SK-N-SH treated with all-trans-retinoic acid at 6 μM for 48 hours (cell line): Measurements from ENCODE around the gene SMOC2.
"Not testable (repeated sequence)": the region's sequence is repeated elsewhere in the genome, so short reads cannot be mapped to it uniquely, and the experiment has no call there.

ENCODE experiments used
- ATAC-seq: fragments of 200-7000 bp; cut with Tn5 transposase; 3 replicates; pipeline ENCODE4 v1.9.1; 2020; ENCODE audit warnings: mild to moderate bottlenecking, moderate library complexity
- ARNTL ChIP-seq: fragments of 450-650 bp; formaldehyde crosslinking; IDR thresholded peaks from 2 replicates; pipeline ENCODE4 v1.5.0; 2020; ENCODE audit warnings: low read depth, mild to moderate bottlenecking, moderate library complexity, borderline replicate concordance
- CSDC2 ChIP-seq: fragments of 250-450 bp; sonication (Bioruptor Pico); IDR thresholded peaks from 2 replicates; pipeline ENCODE4 v1.5.0; 2020; ENCODE audit warnings: mild to moderate bottlenecking, moderate library complexity
- CSRNP3 ChIP-seq: fragments of 250-450 bp; sonication (Bioruptor Pico); IDR thresholded peaks from 2 replicates; pipeline ENCODE4 v1.5.1; 2021; ENCODE audit warnings: mild to moderate bottlenecking, moderate library complexity
- ESRRG ChIP-seq: fragments of 250-450 bp; sonication (Bioruptor Pico); IDR thresholded peaks from 2 replicates; pipeline ENCODE4 v1.6.1; 2021; ENCODE audit warnings: mild to moderate bottlenecking
- GLIS3 ChIP-seq: fragments of 250-450 bp; sonication (Bioruptor Pico); IDR thresholded peaks from 2 replicates; pipeline ENCODE4 v1.5.0; 2020; ENCODE audit warnings: mild to moderate bottlenecking, moderate library complexity
- OSR1 ChIP-seq: fragments of 250-450 bp; sonication (Bioruptor Pico); IDR thresholded peaks from 2 replicates; pipeline ENCODE4 v1.8.0; 2022; ENCODE audit warnings: moderate library complexity, mild to moderate bottlenecking, inconsistent platforms
- POU6F1 ChIP-seq: fragments of 250-450 bp; sonication (Bioruptor Pico); IDR thresholded peaks from 2 replicates; pipeline ENCODE4 v1.8.0; 2021; ENCODE audit warnings: low read depth, mild to moderate bottlenecking, moderate library complexity, borderline replicate concordance
- PPARA ChIP-seq: fragments of 250-450 bp; sonication (Bioruptor Pico); IDR thresholded peaks from 2 replicates; pipeline ENCODE4 v1.5.0; 2020; ENCODE audit warnings: mild to moderate bottlenecking, borderline replicate concordance
- RARB ChIP-seq: fragments of 250-450 bp; sonication (Bioruptor Pico); IDR thresholded peaks from 2 replicates; pipeline ENCODE4 v1.8.0; 2021; ENCODE audit warnings: mild to moderate bottlenecking, moderate library complexity
- SNAI2 ChIP-seq: fragments of 250-450 bp; sonication (Bioruptor Pico); IDR thresholded peaks from 2 replicates; pipeline ENCODE4 v1.5.0; 2020; ENCODE audit warnings: mild to moderate bottlenecking, moderate library complexity
- ZC3H10 ChIP-seq: fragments of 250-450 bp; sonication (Bioruptor Pico); IDR thresholded peaks from 2 replicates; pipeline ENCODE4 v1.5.1; 2021; ENCODE audit warnings: mild to moderate bottlenecking, moderate library complexity
- ZFP3 ChIP-seq: fragments of 250-450 bp; sonication (Bioruptor Pico); IDR thresholded peaks from 2 replicates; pipeline ENCODE4 v1.5.0; 2020; ENCODE audit warnings: mild to moderate bottlenecking, moderate library complexity
- ZFP30 ChIP-seq: fragments of 450-650 bp; formaldehyde crosslinking; IDR thresholded peaks from 2 replicates; pipeline ENCODE4 v1.5.0; 2022; ENCODE audit warnings: mild to moderate bottlenecking, moderate library complexity
- ZNF565 ChIP-seq: fragments of 450-650 bp; formaldehyde crosslinking; conservative IDR thresholded peaks from 2 replicates; pipeline ENCODE4 v1.5.0; 2020; ENCODE audit warnings: low read depth, mild to moderate bottlenecking, moderate library complexity
- ZNF70 ChIP-seq: fragments of 450-650 bp; formaldehyde crosslinking; IDR thresholded peaks from 2 replicates; pipeline ENCODE4 v1.5.0; 2020; ENCODE audit warnings: mild to moderate bottlenecking, moderate library complexity
- ZNF8 ChIP-seq: fragments of 450-650 bp; formaldehyde crosslinking; IDR thresholded peaks from 2 replicates; pipeline ENCODE4 v1.5.0; 2020; ENCODE audit warnings: mild to moderate bottlenecking, moderate library complexity
- TF ChIP-seq, protein P1 (sequence below): fragments of 250-450 bp; sonication (Bioruptor Pico); IDR thresholded peaks from 2 replicates; pipeline ENCODE4 v1.8.0; 2020; ENCODE audit warnings: mild to moderate bottlenecking, moderate library complexity, borderline replicate concordance
- TF ChIP-seq, protein P2 (sequence below): fragments of 250-450 bp; sonication (Bioruptor Pico); IDR thresholded peaks from 2 replicates; pipeline ENCODE4 v1.5.1; 2020; ENCODE audit warnings: low read depth, mild to moderate bottlenecking, moderate library complexity

Gene SMOC2

DNA sequence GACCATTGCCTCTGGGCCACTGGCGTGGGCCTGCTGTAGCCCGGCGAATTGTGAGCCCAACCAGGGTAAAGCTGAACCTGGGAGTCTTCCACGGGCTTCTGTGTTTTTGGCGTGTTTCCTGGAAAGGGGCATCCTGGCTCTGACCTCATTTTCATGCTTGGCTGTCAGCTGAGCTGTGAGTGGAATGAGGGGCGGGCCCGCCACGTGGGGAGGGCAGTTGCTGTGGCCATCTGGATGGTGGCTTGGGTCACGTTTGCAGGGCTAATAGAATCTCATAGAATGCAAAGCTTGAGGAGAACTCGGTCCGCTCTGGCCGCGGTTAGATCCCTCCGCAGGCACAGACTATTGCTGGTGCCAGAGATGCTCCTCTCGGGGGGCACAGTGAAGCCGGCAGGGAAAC lies 263.0 kb downstream of the SMOC2 start:
- ATAC-seq = no peak
- TF ChIP-seq ZNF8 (CRISPR knock-in tag) = no peak
- TF ChIP-seq POU6F1 (CRISPR knock-in tag) = no peak
- no peak for TF ChIP-seq ZNF565 (CRISPR knock-in tag)
- TF ChIP-seq CSDC2 = no peak
- TF ChIP-seq OSR1 (CRISPR knock-in tag) = no peak

GRCh38 chr6:168704678-168705077 lies 263.7 kb downstream of the SMOC2 start:
- TF ChIP-seq POU6F1 (CRISPR knock-in tag) = no peak
- TF ChIP-seq, protein P1, sequence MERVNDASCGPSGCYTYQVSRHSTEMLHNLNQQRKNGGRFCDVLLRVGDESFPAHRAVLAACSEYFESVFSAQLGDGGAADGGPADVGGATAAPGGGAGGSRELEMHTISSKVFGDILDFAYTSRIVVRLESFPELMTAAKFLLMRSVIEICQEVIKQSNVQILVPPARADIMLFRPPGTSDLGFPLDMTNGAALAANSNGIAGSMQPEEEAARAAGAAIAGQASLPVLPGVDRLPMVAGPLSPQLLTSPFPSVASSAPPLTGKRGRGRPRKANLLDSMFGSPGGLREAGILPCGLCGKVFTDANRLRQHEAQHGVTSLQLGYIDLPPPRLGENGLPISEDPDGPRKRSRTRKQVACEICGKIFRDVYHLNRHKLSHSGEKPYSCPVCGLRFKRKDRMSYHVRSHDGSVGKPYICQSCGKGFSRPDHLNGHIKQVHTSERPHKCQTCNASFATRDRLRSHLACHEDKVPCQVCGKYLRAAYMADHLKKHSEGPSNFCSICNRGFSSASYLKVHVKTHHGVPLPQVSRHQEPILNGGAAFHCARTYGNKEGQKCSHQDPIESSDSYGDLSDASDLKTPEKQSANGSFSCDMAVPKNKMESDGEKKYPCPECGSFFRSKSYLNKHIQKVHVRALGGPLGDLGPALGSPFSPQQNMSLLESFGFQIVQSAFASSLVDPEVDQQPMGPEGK (CRISPR knock-in tag) = no peak
- ATAC-seq = no peak

DNA sequence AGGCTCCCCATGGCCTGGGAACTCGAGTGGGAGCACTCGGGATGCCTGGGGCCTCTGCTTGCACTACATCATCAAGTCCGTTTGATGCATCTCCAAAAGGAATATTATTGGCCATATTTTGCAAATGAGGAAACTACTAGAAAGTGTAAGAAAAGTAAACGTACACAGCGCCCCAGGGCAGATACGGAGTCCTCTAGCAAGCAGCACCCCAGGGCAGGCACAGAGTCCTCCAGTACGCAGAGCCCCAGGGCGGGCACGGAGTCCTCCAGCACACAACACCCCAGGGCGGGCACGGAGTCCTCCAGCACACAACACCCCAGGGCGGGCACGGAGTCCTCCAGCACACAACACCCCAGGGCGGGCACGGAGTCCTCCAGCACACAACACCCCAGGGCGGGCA lies 264.3 kb downstream of the SMOC2 start:
- ATAC-seq = not testable (repeated sequence)

DNA sequence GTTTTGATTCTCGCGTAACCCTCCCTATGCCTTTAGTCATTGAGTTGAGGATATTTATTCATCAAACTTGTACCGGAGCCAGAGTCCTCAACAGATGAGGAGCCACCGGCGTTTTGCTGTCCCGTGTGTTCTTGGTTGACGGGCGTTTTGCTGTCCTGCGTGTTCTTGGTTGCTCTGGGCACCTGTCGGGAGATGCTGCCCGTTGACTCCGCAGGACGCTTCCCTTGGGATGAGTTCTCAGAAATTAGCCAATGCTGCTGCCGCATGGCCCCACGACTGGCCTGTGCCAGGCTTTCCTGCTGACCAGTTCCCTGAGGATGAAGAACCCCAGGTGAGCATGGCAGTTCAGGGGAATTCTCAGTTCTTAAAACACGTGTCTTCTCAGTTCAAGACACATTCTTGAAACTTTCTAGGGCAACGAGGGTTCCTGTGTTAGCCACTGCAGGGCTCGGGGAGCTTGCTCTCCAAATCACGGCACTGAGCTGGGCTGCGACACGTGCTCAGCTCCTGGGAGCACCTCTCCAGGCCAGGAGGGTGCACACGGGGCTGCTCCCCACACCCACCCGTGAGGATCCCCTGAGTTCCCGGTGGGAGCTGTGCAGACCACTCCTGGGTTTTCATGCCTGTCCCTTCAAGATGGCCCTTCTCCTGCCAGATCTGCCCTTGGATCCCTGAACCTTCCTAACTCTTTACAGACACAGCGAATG lies 265.6 kb downstream of the SMOC2 start:
- no peak for ATAC-seq
- TF ChIP-seq SNAI2 = no peak
- TF ChIP-seq CSRNP3 (CRISPR knock-in tag) = no peak
- TF ChIP-seq, all 23 proteins: peak for 0

- TF ChIP-seq PPARA (CRISPR knock-in tag) (no peak), CSDC2 (no peak), ZFP3 (CRISPR knock-in tag) (no peak), RARB (CRISPR knock-in tag) (no peak), ZFP30 (CRISPR knock-in tag) (no peak), GLIS3 (no peak), CSRNP3 (CRISPR knock-in tag) (no peak), ZC3H10 (CRISPR knock-in tag) (no peak), ARNTL (CRISPR knock-in tag) (no peak), ZNF70 (CRISPR knock-in tag) (no peak), ESRRG (CRISPR knock-in tag) (no peak)
- TF ChIP-seq, protein P2, sequence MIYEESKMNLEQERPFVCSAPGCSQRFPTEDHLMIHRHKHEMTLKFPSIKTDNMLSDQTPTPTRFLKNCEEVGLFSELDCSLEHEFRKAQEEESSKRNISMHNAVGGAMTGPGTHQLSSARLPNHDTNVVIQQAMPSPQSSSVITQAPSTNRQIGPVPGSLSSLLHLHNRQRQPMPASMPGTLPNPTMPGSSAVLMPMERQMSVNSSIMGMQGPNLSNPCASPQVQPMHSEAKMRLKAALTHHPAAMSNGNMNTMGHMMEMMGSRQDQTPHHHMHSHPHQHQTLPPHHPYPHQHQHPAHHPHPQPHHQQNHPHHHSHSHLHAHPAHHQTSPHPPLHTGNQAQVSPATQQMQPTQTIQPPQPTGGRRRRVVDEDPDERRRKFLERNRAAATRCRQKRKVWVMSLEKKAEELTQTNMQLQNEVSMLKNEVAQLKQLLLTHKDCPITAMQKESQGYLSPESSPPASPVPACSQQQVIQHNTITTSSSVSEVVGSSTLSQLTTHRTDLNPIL (CRISPR knock-in tag) = no peak
These were observed 267.5 kb downstream of the SMOC2 start for GRCh38 chr6:168708526-168708925.

More at GRCh38 chr6:168708526-168708925, 267.5 kb downstream of the SMOC2 start:
- ATAC-seq = no peak
